ENCODE measurements around the gene PLEKHA7. TPM values are rescaled to one million over a fixed set of nuclear protein-coding genes. Genes with fewer than 3 reads are reported as not detected.

The PLEKHA7 gene
- total and polyA plus RNA-seq, 2 of the 13 experiments (the other 11 are each of a cell fraction or from before 2014, with no cell fraction given), result 17.5 to 18.7 TPM

DNA sequence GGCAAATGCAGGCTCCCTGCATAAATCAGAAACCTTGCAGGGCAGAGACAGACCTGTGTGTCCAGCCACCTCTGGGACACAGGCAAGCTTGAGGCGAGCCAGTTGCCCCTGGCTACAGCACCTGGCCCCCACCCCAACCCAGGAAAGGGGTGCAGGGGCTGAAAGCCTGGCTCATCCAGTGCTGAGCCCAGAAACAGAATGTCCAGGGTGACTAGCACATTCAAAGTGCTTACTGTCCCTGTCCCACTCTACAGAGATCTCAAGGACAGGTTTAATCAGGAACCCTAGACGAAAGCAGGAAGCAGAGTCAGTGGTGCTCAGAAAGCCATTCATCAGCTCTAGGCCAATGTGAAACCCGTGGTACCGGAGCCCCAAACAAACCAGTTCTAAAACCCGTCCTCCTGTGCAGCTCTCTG lies 31.9 kb downstream of the PLEKHA7 start (continued):
- TF ChIP-seq ZNF263 (CRISPR knock-in tag; IDR thresholded peaks at IDR 0.05), result no peak
- no peak for TF ChIP-seq ARHGAP35 (CRISPR knock-in tag; IDR thresholded peaks at IDR 0.05; ENCODE audit: borderline replicate concordance)
- TF ChIP-seq, protein P1, sequence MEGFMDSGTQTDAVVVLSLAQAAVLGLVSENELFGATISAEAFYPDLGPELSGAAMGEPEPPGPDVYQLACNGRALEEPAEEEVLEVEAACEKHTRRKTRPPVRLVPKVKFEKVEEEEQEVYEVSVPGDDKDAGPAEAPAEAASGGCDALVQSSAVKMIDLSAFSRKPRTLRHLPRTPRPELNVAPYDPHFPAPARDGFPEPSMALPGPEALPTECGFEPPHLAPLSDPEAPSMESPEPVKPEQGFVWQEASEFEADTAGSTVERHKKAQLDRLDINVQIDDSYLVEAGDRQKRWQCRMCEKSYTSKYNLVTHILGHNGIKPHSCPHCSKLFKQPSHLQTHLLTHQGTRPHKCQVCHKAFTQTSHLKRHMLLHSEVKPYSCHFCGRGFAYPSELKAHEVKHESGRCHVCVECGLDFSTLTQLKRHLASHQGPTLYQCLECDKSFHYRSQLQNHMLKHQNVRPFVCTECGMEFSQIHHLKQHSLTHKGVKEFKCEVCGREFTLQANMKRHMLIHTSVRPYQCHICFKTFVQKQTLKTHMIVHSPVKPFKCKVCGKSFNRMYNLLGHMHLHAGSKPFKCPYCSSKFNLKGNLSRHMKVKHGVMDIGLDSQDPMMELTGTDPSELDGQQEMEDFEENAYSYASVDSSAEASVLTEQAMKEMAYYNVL (CRISPR knock-in tag; IDR thresholded peaks at IDR 0.05; ENCODE audit: borderline replicate concordance), result 0 out of 2 replicates have a peak, but pooled peaks have one; percentile 27
- TF ChIP-seq, protein P2, sequence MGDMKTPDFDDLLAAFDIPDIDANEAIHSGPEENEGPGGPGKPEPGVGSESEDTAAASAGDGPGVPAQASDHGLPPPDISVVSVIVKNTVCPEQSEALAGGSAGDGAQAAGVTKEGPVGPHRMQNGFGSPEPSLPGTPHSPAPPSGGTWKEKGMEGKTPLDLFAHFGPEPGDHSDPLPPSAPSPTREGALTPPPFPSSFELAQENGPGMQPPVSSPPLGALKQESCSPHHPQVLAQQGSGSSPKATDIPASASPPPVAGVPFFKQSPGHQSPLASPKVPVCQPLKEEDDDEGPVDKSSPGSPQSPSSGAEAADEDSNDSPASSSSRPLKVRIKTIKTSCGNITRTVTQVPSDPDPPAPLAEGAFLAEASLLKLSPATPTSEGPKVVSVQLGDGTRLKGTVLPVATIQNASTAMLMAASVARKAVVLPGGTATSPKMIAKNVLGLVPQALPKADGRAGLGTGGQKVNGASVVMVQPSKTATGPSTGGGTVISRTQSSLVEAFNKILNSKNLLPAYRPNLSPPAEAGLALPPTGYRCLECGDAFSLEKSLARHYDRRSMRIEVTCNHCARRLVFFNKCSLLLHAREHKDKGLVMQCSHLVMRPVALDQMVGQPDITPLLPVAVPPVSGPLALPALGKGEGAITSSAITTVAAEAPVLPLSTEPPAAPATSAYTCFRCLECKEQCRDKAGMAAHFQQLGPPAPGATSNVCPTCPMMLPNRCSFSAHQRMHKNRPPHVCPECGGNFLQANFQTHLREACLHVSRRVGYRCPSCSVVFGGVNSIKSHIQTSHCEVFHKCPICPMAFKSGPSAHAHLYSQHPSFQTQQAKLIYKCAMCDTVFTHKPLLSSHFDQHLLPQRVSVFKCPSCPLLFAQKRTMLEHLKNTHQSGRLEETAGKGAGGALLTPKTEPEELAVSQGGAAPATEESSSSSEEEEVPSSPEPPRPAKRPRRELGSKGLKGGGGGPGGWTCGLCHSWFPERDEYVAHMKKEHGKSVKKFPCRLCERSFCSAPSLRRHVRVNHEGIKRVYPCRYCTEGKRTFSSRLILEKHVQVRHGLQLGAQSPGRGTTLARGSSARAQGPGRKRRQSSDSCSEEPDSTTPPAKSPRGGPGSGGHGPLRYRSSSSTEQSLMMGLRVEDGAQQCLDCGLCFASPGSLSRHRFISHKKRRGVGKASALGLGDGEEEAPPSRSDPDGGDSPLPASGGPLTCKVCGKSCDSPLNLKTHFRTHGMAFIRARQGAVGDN (CRISPR knock-in tag; IDR thresholded peaks at IDR 0.05), result peak; percentile 56; the same call in 1 of the 2 replicates
- TF ChIP-seq, protein P3, sequence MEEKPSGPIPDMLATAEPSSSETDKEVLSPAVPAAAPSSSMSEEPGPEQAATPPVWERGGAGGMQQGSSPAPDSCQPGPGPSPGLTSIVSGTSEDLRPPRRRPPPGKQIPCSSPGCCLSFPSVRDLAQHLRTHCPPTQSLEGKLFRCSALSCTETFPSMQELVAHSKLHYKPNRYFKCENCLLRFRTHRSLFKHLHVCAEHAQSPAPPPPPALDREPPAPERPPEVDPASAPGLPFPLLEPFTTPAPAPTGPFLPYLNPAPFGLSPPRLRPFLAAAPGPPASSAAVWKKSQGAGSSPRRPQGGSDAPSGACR (CRISPR knock-in tag; IDR thresholded peaks at IDR 0.05), result no peak
- no peak for TF ChIP-seq ZNF768 (CRISPR knock-in tag; IDR thresholded peaks at IDR 0.05)
- TF ChIP-seq POLR2AphosphoS5 (IDR thresholded peaks at IDR 0.05; ENCODE audit: low read depth, low read length), result no peak
- TF ChIP-seq HOXA5 (CRISPR knock-in tag; IDR thresholded peaks at IDR 0.05), result no peak
- no peak for TF ChIP-seq SRF (IDR thresholded peaks at IDR 0.05; ENCODE audit: low read depth, low read length)
- TF ChIP-seq, protein P4, sequence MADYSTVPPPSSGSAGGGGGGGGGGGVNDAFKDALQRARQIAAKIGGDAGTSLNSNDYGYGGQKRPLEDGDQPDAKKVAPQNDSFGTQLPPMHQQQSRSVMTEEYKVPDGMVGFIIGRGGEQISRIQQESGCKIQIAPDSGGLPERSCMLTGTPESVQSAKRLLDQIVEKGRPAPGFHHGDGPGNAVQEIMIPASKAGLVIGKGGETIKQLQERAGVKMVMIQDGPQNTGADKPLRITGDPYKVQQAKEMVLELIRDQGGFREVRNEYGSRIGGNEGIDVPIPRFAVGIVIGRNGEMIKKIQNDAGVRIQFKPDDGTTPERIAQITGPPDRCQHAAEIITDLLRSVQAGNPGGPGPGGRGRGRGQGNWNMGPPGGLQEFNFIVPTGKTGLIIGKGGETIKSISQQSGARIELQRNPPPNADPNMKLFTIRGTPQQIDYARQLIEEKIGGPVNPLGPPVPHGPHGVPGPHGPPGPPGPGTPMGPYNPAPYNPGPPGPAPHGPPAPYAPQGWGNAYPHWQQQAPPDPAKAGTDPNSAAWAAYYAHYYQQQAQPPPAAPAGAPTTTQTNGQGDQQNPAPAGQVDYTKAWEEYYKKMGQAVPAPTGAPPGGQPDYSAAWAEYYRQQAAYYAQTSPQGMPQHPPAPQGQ (CRISPR knock-in tag; IDR thresholded peaks at IDR 0.05; ENCODE audit: borderline replicate concordance), result no peak
- TF ChIP-seq ZNF350 (CRISPR knock-in tag; IDR thresholded peaks at IDR 0.05; ENCODE audit: borderline replicate concordance, low read depth), result peak; percentile 44; the same call in 1 of the 2 replicates
- TF ChIP-seq ZNF878 (CRISPR knock-in tag; IDR thresholded peaks at IDR 0.05), result no peak
- no peak for TF ChIP-seq EP300 (IDR thresholded peaks at IDR 0.05; ENCODE audit: low read depth in 2 of 2, low read length in 2 of 2)
- no peak for TF ChIP-seq EP300 (CRISPR knock-in tag; IDR thresholded peaks at IDR 0.05; ENCODE audit: borderline replicate concordance)
- no peak for TF ChIP-seq HNF4A (CRISPR knock-in tag; IDR thresholded peaks at IDR 0.05)
- no peak for TF ChIP-seq ZNF3 (CRISPR knock-in tag; IDR thresholded peaks at IDR 0.05)
- TF ChIP-seq ZNF564 (CRISPR knock-in tag; IDR thresholded peaks at IDR 0.05), result no peak
- TF ChIP-seq ZNF331 (CRISPR knock-in tag; IDR thresholded peaks at IDR 0.05), result peak; percentile 28; the same call in 1 of the 2 replicates
- no peak for TF ChIP-seq ZNF326 (CRISPR knock-in tag; IDR thresholded peaks at IDR 0.05; ENCODE audit: borderline replicate concordance)
- TF ChIP-seq ZC3H4 (CRISPR knock-in tag; IDR thresholded peaks at IDR 0.05; ENCODE audit: borderline replicate concordance), result no peak
- TF ChIP-seq, protein P5, sequence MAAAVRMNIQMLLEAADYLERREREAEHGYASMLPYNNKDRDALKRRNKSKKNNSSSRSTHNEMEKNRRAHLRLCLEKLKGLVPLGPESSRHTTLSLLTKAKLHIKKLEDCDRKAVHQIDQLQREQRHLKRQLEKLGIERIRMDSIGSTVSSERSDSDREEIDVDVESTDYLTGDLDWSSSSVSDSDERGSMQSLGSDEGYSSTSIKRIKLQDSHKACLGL (CRISPR knock-in tag; IDR thresholded peaks at IDR 0.05), result 0 out of 2 replicates have a peak, but pooled peaks have one; percentile 55
- no peak for TF ChIP-seq KDM1A (CRISPR knock-in tag; IDR thresholded peaks at IDR 0.05)
- no peak for TF ChIP-seq NR2F6 (IDR thresholded peaks at IDR 0.05)
- peak; percentile 29; the same call in 1 of the 2 replicates for TF ChIP-seq NR2F6 (CRISPR knock-in tag; IDR thresholded peaks at IDR 0.05)
